ENCODE data around the gene NPY5R. TPM values are rescaled to one million over a fixed set of nuclear protein-coding genes. Genes with fewer than 3 reads are reported as not detected.

NPY5R gene
- total RNA-seq, 2 experiments from 2014 or later: not detected

- no peaks in the 10 kb centered on the region for H3K9me3 Mint-ChIP-seq (ENCODE audit: insufficient read depth)
- H3K36me3 Mint-ChIP-seq (ENCODE audit: low read depth): no peaks in the 10 kb centered on the region
- H3K4me1 Mint-ChIP-seq (ENCODE audit: low read depth): no peaks in the 10 kb centered on the region
- ATAC-seq: no peak
- DNase-seq: no peak
- peaks cover 5% of the 10 kb centered on the region for H3K27me3 Mint-ChIP-seq (ENCODE audit: low read depth)
- CTCF ChIA-PET: no interaction called here
- no peak overlapping the region for H3K4me3 Mint-ChIP-seq
- POLR2A ChIA-PET: no interaction called here
- no peak overlapping the region for H3K27ac Mint-ChIP-seq
Measured at GRCh38 chr4:163350672-163351071, 7.0 kb downstream of the NPY5R start.

GRCh38 chr4:163353054-163353453 is 9.4 kb downstream of the NPY5R start:
- ATAC-seq: no peak
- Mint-ChIP-seq H3K27ac (no peak overlapping the region), H3K4me1 (ENCODE audit: low read depth) (no peaks in the 10 kb centered on the region), H3K4me3 (no peak overlapping the region), H3K27me3 (ENCODE audit: low read depth) (no peaks in the 10 kb centered on the region), H3K36me3 (ENCODE audit: low read depth) (no peaks in the 10 kb centered on the region), H3K9me3 (ENCODE audit: insufficient read depth) (no peaks in the 10 kb centered on the region)
- CTCF ChIA-PET: no interaction called here
- POLR2A ChIA-PET: no interaction called here
- DNase-seq: no peak

GRCh38 chr4:163356104-163356503 is 12.4 kb downstream of the NPY5R start:
- Mint-ChIP-seq H3K27ac (no peak overlapping the region), H3K4me1 (ENCODE audit: low read depth) (no peaks in the 10 kb centered on the region), H3K4me3 (no peak overlapping the region), H3K27me3 (ENCODE audit: low read depth) (no peaks in the 10 kb centered on the region), H3K36me3 (ENCODE audit: low read depth) (no peaks in the 10 kb centered on the region), H3K9me3 (ENCODE audit: insufficient read depth) (no peaks in the 10 kb centered on the region)
- ChIA-PET POLR2A (no interaction called here), CTCF (no interaction called here)
- ATAC-seq (no peak), DNase-seq (no peak)

DNA sequence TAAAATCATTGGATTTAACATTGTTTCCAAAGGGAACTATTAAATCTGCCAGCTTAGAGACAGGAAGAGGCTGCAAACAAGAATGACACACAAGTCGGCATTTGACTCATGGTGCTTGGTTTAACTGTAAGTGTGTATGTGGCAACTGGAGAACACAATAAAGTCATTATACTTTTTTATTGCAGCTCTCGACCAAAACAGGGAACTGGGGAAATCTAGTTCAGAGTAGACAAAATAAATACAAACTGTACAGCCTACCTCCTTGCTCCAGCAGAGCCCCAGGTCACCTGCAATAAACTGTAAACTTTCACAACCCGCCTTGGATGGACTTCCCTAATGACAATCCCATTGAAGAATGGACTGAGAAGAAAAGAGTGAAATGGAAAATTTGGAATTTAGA is 24.0 kb downstream of the NPY5R start:
- H3K27me3 Mint-ChIP-seq (ENCODE audit: low read depth): peaks cover 7% of the 10 kb centered on the region
- H3K27ac Mint-ChIP-seq: no peak overlapping the region
- ATAC-seq (no peak), DNase-seq (no peak)
- ChIA-PET CTCF (no interaction called here), POLR2A (no interaction called here)
- no peaks in the 10 kb centered on the region for H3K9me3 Mint-ChIP-seq (ENCODE audit: insufficient read depth)
- no peaks in the 10 kb centered on the region for H3K36me3 Mint-ChIP-seq (ENCODE audit: low read depth)
- no peaks in the 10 kb centered on the region for H3K4me1 Mint-ChIP-seq (ENCODE audit: low read depth)
- H3K4me3 Mint-ChIP-seq: no peak overlapping the region

DNA sequence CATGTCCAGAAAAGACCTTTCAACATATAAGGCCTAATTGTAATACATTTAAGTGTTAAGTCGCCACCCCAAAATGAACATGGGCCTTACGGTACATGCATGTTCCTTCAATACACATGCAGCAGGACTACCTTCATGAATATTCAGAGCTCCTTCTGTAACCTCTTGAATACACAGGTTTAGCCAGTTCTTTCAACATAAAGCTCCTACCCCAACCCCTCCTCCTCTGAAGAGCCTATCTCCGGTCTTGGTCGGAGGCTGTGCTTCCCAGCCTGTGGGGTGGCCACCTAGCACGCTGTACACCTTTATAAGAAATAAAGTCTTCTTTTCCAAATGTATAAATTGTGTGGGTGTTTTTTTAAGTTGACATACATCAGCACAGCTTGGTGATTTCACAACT is 28.3 kb downstream of the NPY5R start:
- H3K27ac Mint-ChIP-seq: no peak overlapping the region
- peaks cover 7% of the 10 kb centered on the region for H3K27me3 Mint-ChIP-seq (ENCODE audit: low read depth)
- H3K4me1 Mint-ChIP-seq (ENCODE audit: low read depth): no peaks in the 10 kb centered on the region
- no peaks in the 10 kb centered on the region for H3K36me3 Mint-ChIP-seq (ENCODE audit: low read depth)
- H3K9me3 Mint-ChIP-seq (ENCODE audit: insufficient read depth): no peaks in the 10 kb centered on the region
- DNase-seq (no peak), ATAC-seq (no peak)
- POLR2A ChIA-PET: no interaction called here
- CTCF ChIA-PET: no interaction called here
- H3K4me3 Mint-ChIP-seq: no peak overlapping the region

GRCh38 chr4:163378661-163379060 is 35.0 kb downstream of the NPY5R start:
- POLR2A ChIA-PET: no interaction called here
- Mint-ChIP-seq H3K9me3 (ENCODE audit: insufficient read depth) (no peaks in the 10 kb centered on the region), H3K27ac (no peak overlapping the region), H3K4me3 (no peak overlapping the region), H3K27me3 (ENCODE audit: low read depth) (no peaks in the 10 kb centered on the region), H3K4me1 (ENCODE audit: low read depth) (no peaks in the 10 kb centered on the region), H3K36me3 (ENCODE audit: low read depth) (no peaks in the 10 kb centered on the region)
- DNase-seq (no peak), ATAC-seq (no peak)
- CTCF ChIA-PET: no interaction called here

DNA sequence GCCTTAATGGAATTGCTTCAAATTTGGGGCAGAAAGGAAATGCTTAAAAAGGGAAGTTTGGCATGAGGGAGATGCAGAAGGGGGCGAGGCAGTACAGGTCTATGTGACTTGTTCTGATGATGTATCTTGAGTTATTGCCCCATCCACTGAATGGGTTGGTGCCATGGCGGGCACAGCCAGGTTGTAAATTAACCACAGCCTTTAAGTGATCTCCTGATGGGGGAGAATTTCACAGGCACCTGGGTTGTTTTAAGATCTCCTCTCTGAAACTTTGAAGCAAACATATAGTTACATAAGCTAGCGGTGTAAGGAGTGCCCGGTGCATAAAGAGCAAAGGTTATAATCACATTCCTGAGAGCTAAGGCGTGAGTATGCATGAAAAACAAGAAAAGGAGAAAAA is 37.0 kb downstream of the NPY5R start:
- ATAC-seq (no peak), DNase-seq (no peak)
- no peaks in the 10 kb centered on the region for H3K9me3 Mint-ChIP-seq (ENCODE audit: insufficient read depth)
- no peaks in the 10 kb centered on the region for H3K36me3 Mint-ChIP-seq (ENCODE audit: low read depth)
- no peaks in the 10 kb centered on the region for H3K27me3 Mint-ChIP-seq (ENCODE audit: low read depth)
- H3K27ac Mint-ChIP-seq: no peak overlapping the region
- no peak overlapping the region for H3K4me3 Mint-ChIP-seq
- ChIA-PET POLR2A (no interaction called here), CTCF (no interaction called here)
- H3K4me1 Mint-ChIP-seq (ENCODE audit: low read depth): no peaks in the 10 kb centered on the region

- Mint-ChIP-seq H3K36me3 (ENCODE audit: low read depth) (no peaks in the 10 kb centered on the region), H3K4me1 (ENCODE audit: low read depth) (no peaks in the 10 kb centered on the region), H3K27me3 (ENCODE audit: low read depth) (no peaks in the 10 kb centered on the region), H3K9me3 (ENCODE audit: insufficient read depth) (no peaks in the 10 kb centered on the region), H3K4me3 (no peak overlapping the region), H3K27ac (no peak overlapping the region)
- ChIA-PET POLR2A (no interaction called here), CTCF (no interaction called here)
- no peak for DNase-seq
- no peak for ATAC-seq
Measured at GRCh38 chr4:163382178-163382869, 38.6 kb downstream of the NPY5R start.

DNA sequence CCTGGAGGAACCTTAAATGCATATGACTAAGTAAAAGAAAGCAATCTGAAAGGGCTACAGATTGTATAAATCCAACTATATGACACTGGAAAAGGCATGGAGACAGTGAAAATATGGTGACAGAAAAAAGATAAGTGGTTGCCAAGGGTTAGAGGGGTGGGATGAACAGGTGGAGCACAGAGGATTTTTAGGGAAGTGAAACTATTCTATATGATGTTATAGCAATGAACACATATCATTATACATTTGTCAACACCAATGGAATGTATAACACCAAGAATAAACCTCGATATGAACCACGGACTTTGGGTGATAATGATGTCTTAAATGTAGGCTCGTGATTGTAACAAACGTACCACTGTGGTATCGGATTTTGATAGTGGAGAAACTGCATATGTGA is 40.7 kb downstream of the NPY5R start:
- no peaks in the 10 kb centered on the region for H3K9me3 Mint-ChIP-seq (ENCODE audit: insufficient read depth)
- H3K36me3 Mint-ChIP-seq (ENCODE audit: low read depth): no peaks in the 10 kb centered on the region
- no peak for DNase-seq
- H3K4me3 Mint-ChIP-seq: no peak overlapping the region
- POLR2A ChIA-PET: no interaction called here
- H3K27ac Mint-ChIP-seq: no peak overlapping the region
- no peaks in the 10 kb centered on the region for H3K4me1 Mint-ChIP-seq (ENCODE audit: low read depth)
- CTCF ChIA-PET: no interaction called here
- H3K27me3 Mint-ChIP-seq (ENCODE audit: low read depth): no peaks in the 10 kb centered on the region
- no peak for ATAC-seq

DNA sequence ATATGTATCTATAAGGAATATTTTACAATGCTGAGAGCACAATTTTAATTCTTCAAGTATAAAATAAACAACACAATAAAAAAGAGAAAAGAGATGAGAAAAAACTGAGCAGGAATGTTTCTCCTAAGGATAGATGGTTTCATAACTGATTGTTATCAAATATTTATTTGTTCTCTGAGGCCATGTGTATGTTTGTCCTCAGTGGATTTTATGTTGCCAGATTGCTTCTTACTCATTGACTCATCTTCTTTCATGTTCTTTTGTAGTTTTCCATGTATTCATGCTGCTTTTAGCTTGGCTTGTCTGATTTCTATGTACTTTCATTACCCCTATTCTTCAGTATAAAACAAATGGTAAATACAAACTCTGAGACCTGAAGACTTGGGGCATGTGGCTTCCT is 41.2 kb downstream of the NPY5R start:
- Mint-ChIP-seq H3K27ac (no peak overlapping the region), H3K4me3 (no peak overlapping the region), H3K4me1 (ENCODE audit: low read depth) (no peaks in the 10 kb centered on the region), H3K36me3 (ENCODE audit: low read depth) (no peaks in the 10 kb centered on the region), H3K27me3 (ENCODE audit: low read depth) (no peaks in the 10 kb centered on the region), H3K9me3 (ENCODE audit: insufficient read depth) (no peaks in the 10 kb centered on the region)
- ATAC-seq (no peak), DNase-seq (no peak)
- POLR2A ChIA-PET: no interaction called here
- CTCF ChIA-PET: no interaction called here

GRCh38 chr4:163385466-163385865 is 41.8 kb downstream of the NPY5R start:
- DNase-seq: no peak
- no peak overlapping the region for H3K27ac Mint-ChIP-seq
- ATAC-seq: no peak
- no peaks in the 10 kb centered on the region for H3K4me1 Mint-ChIP-seq (ENCODE audit: low read depth)
- H3K36me3 Mint-ChIP-seq (ENCODE audit: low read depth): no peaks in the 10 kb centered on the region
- no peaks in the 10 kb centered on the region for H3K9me3 Mint-ChIP-seq (ENCODE audit: insufficient read depth)
- ChIA-PET POLR2A (no interaction called here), CTCF (no interaction called here)
- no peak overlapping the region for H3K4me3 Mint-ChIP-seq
- no peaks in the 10 kb centered on the region for H3K27me3 Mint-ChIP-seq (ENCODE audit: low read depth)

GRCh38 chr4:163391756-163392155 is 48.1 kb downstream of the NPY5R start:
- ChIA-PET CTCF (no interaction called here), POLR2A (no interaction called here)
- H3K9me3 Mint-ChIP-seq (ENCODE audit: insufficient read depth): no peaks in the 10 kb centered on the region
- no peak for DNase-seq
- no peaks in the 10 kb centered on the region for H3K27me3 Mint-ChIP-seq (ENCODE audit: low read depth)
- no peaks in the 10 kb centered on the region for H3K4me1 Mint-ChIP-seq (ENCODE audit: low read depth)
- H3K4me3 Mint-ChIP-seq: no peak overlapping the region
- no peak for ATAC-seq
- H3K27ac Mint-ChIP-seq: no peak overlapping the region
- H3K36me3 Mint-ChIP-seq (ENCODE audit: low read depth): no peaks in the 10 kb centered on the region

GRCh38 chr4:163392328-163392727 is 48.6 kb downstream of the NPY5R start:
- POLR2A ChIA-PET: no interaction called here
- Mint-ChIP-seq H3K27ac (no peak overlapping the region), H3K4me1 (ENCODE audit: low read depth) (no peaks in the 10 kb centered on the region), H3K9me3 (ENCODE audit: insufficient read depth) (no peaks in the 10 kb centered on the region), H3K27me3 (ENCODE audit: low read depth) (no peaks in the 10 kb centered on the region), H3K36me3 (ENCODE audit: low read depth) (no peaks in the 10 kb centered on the region), H3K4me3 (no peak overlapping the region)
- CTCF ChIA-PET: no interaction called here
- ATAC-seq (no peak), DNase-seq (no peak)

Measured in activated CD8-positive, alpha-beta T cell treated with anti-CD3 and anti-CD28 coated beads, Interleukin-2, amount 10 ng/mL, durations not matched to agents 7 days and 5 days (primary cell).